Activated CD8-positive, alpha-beta memory T cell treated with anti-CD3 and anti-CD28 coated beads, Interleukin-2, amount 50 U/mL, for 24 hours (primary cell): Measurements from ENCODE around the gene ADGRL3.
"Not testable (repeated sequence)": the region's sequence is repeated elsewhere in the genome, so short reads cannot be mapped to it uniquely, and the experiment has no call there.

Experiments used
- DNase-seq: peaks from one replicate; pipeline ENCODE4 v3.0.0-alpha.2; 2020; ENCODE audit errors: extremely low read depth

ADGRL3 gene

DNA sequence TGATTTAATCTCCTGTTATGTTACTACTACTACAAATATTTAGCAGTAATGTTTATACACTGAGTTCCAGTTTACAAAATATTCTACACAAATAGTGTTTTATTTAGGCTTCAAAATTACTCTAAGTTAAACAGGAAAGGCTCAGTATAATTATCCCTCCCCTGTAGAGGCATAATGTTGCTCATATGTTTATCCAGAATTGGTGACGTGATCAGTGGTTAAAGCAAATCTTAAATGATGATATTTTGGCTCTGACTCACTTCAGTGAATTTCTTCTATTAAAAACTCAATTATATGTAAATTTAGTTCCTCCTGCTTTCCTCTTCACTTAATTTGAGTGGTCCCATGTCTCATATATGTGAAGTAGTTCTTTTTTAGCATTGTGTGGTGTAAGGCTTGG, 438.5 kb downstream of the ADGRL3 start:
- DNase-seq, result no peak

GRCh38 chr4:61646746-61647350, 446.7 kb downstream of the ADGRL3 start:
- DNase-seq, result not testable (repeated sequence)

DNA sequence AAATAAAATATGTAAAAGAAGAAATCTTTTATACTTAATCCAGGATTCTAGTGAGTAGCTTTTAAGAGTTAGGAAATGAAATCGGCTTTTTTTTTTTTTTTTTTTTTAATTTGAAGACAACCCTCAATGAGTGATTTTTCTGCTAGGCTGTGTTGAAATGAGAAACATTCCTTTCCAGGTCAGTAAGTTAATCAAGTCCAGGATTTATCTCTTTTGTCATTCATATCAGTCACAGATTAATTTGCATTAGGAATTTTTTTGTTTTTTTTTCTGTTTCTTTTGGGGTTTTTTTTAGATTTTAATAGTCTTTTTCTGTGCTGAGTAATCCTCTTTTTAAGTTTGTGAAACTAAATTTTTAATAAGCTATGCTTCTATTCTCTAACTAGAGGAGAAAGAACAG, 448.1 kb downstream of the ADGRL3 start:
- DNase-seq, result no peak

GRCh38 chr4:61657016-61657415, 456.9 kb downstream of the ADGRL3 start:
- DNase-seq, result no peak

DNA sequence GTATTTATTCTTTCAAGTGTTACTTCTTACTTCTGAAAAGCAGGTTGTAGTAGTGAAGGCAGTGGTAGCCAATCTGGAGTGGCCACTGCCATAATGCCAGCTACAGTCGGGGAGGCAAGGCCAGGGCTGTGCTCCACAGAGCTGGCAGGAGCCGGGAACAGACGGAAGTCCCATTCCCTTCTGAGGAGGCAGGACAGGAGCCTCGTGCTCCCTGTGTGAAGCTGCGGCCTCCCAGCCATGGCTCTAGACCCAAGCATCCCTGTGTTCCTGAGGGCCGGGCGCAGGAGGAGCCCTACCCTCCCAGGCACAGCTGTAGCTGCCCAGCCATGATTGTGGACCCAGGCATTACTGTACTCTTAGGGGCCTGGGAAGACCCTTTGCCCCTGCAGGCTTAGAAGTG, 461.8 kb downstream of the ADGRL3 start:
- no peak for DNase-seq

GRCh38 chr4:61662362-61662761, 462.2 kb downstream of the ADGRL3 start:
- no peak for DNase-seq

DNA sequence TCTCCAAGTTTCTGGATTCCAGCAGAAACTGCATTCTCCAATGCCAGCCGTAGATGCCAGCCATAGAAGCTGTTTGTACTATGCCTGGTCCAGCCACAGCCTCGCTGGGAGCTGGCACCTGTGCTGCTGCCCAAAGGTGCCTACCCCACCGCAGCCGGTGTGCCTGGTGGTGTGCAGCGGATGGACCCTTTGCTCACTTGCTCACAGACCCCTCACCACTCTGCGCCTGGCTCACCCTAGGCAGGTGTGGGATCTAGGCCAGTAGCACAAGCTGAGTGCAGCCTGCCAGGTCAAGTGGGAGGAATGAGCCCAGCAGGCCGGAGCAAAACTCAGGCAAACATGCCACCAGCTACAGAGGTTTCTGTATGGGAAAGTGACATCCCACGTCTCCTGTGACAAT, 463.2 kb downstream of the ADGRL3 start:
- no peak for DNase-seq

- DNase-seq, result no peak
These were observed 465.5 kb downstream of the ADGRL3 start for GRCh38 chr4:61665649-61666048.

GRCh38 chr4:61666244-61666643, 466.1 kb downstream of the ADGRL3 start:
- no peak for DNase-seq

DNA sequence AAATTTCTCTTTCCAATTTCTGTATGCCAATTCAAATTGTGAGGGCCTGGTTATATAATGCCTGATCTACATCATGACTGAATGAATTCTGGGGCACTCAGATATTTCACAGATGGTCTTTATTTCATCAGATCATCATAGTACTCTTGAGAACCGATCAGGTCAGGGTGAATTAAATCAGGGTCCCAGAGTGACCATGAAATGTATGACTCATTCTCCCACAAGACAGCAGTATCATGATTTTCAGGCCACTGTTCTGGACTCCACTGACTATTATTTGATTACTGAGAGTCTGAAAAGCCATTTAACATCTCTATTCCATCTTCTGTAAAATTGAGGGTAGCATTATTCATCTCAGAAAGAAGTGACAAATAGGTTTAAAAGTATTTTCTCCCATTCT, 471.5 kb downstream of the ADGRL3 start:
- DNase-seq, result no peak

- no peak for DNase-seq
These were observed 475.3 kb downstream of the ADGRL3 start for GRCh38 chr4:61675464-61675863.

DNA sequence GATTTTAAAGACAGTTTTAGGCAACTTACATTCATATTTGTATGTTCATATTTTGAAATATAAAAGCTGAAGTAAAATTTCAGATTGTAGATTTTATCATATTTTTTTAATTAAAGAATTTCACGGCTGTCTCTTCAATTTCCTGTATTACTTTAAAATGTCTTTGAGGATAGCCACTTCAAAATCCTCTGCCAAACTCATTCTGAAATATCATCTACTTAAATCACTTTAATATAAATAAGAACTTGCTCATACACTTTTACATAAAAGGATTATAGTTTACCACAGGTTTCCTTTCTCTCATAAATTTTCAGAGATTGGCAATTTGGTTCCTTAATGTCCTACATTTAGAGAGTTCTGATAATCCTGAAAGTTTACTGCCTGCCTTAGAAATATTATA, 478.2 kb downstream of the ADGRL3 start:
- no peak for DNase-seq

- no peak for DNase-seq
These were observed 493.4 kb downstream of the ADGRL3 start for GRCh38 chr4:61693520-61693919.

- no peak for DNase-seq
These were observed 514.3 kb downstream of the ADGRL3 start for GRCh38 chr4:61714387-61714911.

- DNase-seq, result no peak
These were observed 516.3 kb downstream of the ADGRL3 start for GRCh38 chr4:61716426-61716825.

DNA sequence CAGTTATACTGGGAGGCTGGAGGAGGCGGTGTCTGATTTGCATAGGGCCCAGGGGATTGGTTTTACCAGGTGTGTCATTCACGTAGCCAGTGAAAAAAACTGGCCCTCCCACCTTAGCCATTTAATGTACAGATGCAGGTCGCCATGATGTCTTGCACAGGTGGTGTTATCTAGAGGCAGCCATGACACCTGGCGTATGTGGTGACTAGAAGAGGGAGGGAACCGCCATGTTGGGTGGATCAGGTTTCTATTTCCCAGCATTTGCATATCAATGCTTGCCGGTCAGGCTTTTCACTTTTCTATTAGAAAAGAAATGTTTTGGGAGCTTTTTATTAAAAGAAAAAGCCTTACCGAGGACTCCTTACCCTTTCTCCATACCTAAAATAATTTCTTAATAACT, 523.4 kb downstream of the ADGRL3 start:
- DNase-seq, result no peak

DNA sequence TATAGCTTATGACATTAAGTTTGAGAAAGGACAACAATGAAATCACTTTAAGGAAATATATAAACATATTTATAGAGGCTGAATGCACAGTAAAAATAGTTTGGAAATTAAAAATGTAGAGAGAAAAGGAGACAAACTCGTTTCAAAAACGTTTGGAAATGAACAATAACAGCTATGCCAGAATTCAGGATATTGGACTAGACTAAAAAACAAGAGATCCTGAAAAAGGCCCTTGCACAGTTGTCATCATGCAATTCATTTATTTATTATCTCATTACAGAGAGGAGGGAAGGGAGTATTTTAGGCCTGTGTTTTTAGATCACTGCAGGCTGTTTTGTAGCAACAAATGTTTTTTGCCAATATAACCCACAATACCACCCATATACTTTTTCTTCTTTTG, 527.2 kb downstream of the ADGRL3 start:
- DNase-seq, result no peak

DNA sequence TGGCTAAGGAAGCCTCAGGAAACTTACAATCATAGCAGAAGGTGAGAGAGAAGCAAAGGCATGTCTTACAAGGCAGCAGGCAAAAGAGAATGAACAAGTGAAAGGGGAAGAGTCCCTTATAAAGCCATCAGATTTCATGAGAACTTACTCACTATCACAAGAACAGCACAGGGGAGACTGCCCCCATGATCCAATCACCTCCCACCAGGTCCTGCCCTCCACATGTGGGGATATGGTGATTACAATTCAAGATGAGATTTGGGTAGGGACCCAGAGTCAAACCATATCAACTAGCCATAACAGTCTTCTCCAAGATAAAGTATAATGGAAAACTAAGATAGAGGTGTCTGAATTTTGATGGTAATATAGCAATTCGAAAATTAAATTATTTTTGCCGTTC, 534.3 kb downstream of the ADGRL3 start:
- DNase-seq, result no peak

- DNase-seq, result no peak
These were observed 539.8 kb downstream of the ADGRL3 start for GRCh38 chr4:61739887-61740286.

- DNase-seq, result no peak
These were observed 540.8 kb downstream of the ADGRL3 start for GRCh38 chr4:61740886-61741285.

DNA sequence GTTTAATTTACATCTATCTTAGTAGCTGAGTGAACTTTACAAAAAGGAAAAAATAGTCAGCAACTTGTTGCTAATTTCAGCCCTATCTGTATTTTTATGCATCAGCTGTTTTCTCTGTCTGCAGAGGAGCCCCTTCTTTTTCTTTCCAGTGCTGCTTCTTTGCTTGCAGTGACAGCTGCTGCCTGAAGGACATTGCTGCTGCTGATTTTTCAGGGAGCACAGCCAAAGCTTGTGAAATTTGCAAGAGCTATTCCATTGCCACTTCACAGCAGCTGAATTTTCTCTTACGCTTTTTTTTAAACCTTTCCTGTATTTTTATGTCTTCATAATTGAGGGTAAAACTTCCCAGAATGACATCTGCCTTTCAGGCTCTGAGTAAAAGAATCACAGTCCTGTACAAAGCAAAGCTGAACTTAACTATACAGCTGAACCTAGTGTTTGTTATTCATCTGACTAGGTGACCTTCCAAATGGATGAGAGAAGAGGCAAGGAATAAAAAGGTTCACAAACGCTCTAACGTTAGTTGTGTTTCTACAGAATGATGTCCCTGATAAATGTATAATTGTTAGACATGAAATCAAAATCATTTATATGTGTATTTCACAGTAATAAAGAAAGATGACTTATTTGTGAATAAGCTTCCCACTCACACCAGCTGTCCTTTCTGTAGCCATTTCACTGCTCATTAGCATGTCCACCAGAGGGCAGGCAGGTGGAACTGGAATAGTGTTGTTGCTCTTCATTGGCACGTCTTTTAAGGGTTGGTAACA, 541.4 kb downstream of the ADGRL3 start:
- DNase-seq, result no peak

DNA sequence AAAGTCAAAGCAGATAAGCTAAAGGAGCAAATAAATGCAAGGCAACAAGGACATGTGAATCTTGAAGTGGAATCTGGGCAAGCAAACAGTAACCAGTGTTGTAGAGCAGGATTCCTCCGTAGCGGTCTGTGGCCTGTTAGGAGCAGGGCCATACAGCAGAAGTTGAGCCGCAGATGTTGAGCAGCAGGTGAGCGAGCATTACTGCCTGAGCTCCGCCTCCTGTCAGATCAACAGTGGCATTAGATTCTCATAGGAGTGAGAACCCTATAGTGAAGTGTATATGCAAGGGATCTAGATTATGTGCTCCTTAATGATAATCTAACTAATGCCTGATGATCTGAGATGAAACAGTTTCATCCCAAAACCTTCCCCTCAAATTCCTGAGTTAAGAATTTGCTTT, 550.7 kb downstream of the ADGRL3 start:
- DNase-seq, result no peak

DNA sequence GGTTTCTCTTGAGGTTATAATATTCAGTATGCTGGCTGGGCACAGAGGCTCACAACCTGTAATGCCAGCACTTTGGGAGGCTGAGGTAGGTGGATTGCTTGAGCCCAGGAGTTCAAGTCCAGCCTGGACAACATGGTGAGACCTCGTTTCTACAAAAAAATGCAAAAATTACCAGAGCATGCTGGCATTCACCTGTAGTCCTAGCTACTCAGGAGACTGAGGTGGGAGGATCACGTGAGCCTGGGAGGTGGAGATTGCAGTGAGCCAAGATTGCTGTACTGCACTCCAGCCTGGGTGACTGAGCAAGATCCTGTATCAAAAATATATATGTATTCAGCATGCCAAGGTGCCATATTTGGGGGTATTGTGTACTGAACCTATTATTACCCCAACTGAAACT, 552.5 kb downstream of the ADGRL3 start:
- DNase-seq, result no peak

- no peak for DNase-seq
These were observed 553.6 kb downstream of the ADGRL3 start for GRCh38 chr4:61753739-61754138.
